ENCODE results near the gene CDH4. TPM values are rescaled to one million over a fixed set of nuclear protein-coding genes. Genes with fewer than 3 reads are reported as not detected.

The CDH4 gene
- total and polyA plus RNA-seq, 2 of the 13 experiments (the other 11 are each of a cell fraction or from before 2014, with no cell fraction given): not detected

- TF ChIP-seq, protein P1, sequence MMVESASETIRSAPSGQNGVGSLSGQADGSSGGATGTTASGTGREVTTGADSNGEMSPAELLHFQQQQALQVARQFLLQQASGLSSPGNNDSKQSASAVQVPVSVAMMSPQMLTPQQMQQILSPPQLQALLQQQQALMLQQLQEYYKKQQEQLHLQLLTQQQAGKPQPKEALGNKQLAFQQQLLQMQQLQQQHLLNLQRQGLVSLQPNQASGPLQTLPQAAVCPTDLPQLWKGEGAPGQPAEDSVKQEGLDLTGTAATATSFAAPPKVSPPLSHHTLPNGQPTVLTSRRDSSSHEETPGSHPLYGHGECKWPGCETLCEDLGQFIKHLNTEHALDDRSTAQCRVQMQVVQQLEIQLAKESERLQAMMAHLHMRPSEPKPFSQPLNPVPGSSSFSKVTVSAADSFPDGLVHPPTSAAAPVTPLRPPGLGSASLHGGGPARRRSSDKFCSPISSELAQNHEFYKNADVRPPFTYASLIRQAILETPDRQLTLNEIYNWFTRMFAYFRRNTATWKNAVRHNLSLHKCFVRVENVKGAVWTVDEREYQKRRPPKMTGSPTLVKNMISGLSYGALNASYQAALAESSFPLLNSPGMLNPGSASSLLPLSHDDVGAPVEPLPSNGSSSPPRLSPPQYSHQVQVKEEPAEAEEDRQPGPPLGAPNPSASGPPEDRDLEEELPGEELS (CRISPR knock-in tag; IDR thresholded peaks at IDR 0.05): no peak
- no peak for TF ChIP-seq KAT2B (IDR thresholded peaks at IDR 0.05; ENCODE audit: borderline replicate concordance, low read depth, low read length)
- no peak for TF ChIP-seq ARNT (IDR thresholded peaks at IDR 0.05)
- TF ChIP-seq GABPA (IDR thresholded peaks at IDR 0.05; ENCODE audit: low read depth, low read length): no peak
- TF ChIP-seq GABPA (CRISPR knock-in tag; IDR thresholded peaks at IDR 0.05; ENCODE audit: low read depth): no peak
- no peak for TF ChIP-seq DR1 (CRISPR knock-in tag; IDR thresholded peaks at IDR 0.05)
- no peak for TF ChIP-seq E2F5 (CRISPR knock-in tag; conservative IDR thresholded peaks at IDR 0.05)
- TF ChIP-seq ZNF598 (CRISPR knock-in tag; IDR thresholded peaks at IDR 0.05; ENCODE audit: borderline replicate concordance): no peak
- no peak for TF ChIP-seq ZNF724P (CRISPR knock-in tag; IDR thresholded peaks at IDR 0.05; ENCODE audit: borderline replicate concordance)
- TF ChIP-seq ZNF557 (CRISPR knock-in tag; IDR thresholded peaks at IDR 0.05): no peak
- no peak for TF ChIP-seq MAFF (IDR thresholded peaks at IDR 0.05; ENCODE audit: low read depth, low read length)
These were observed 524.5 kb downstream of the CDH4 start (continued) for GRCh38 chr20:61776491-61777075.

Measured in HepG2 (cell line).